Stomach smooth muscle (tissue), 2 donors: Measurements from ENCODE around the gene UBL4A.

Source experiments
- H3K27ac ChIP-seq: one replicate; pipeline ENCODE4 v1.7.0; 2013; ENCODE audit warnings: mild to moderate bottlenecking, low read length, inconsistent platforms
- H3K27me3 ChIP-seq, 2 donors: one replicate each; pipeline ENCODE4 v1.7.0; 2013; ENCODE audit warnings: low read length in 2 of 2; ENCODE audit not compliant: insufficient read depth in 2 of 2, control insufficient read depth in 1 of 2
- H3K36me3 ChIP-seq, 2 donors: one replicate each; pipeline ENCODE4 v1.7.0; 2013; ENCODE audit warnings: low read length in 2 of 2; ENCODE audit not compliant: control insufficient read depth in 2 of 2, insufficient read depth in 2 of 2
- H3K4me1 ChIP-seq: one replicate; pipeline ENCODE4 v1.7.0; 2013; ENCODE audit warnings: low read length; ENCODE audit not compliant: control insufficient read depth, insufficient read depth
- H3K4me3 ChIP-seq, 2 donors: one replicate each; pipeline ENCODE4 v1.7.0; 2013; ENCODE audit warnings: low read length in 2 of 2
- H3K9ac ChIP-seq, 2 donors: one replicate each; pipeline ENCODE4 v1.7.0; 2013; ENCODE audit warnings: low read length in 2 of 2, mild to moderate bottlenecking in 1 of 2
- H3K9me3 ChIP-seq, 2 donors: one replicate each; pipeline ENCODE4 v1.7.0; 2013; ENCODE audit warnings: low read length in 2 of 2; ENCODE audit not compliant: control insufficient read depth in 2 of 2
- donor health status: healthy.
- donor health status: Pancreatic carcinoma.

The UBL4A gene

DNA sequence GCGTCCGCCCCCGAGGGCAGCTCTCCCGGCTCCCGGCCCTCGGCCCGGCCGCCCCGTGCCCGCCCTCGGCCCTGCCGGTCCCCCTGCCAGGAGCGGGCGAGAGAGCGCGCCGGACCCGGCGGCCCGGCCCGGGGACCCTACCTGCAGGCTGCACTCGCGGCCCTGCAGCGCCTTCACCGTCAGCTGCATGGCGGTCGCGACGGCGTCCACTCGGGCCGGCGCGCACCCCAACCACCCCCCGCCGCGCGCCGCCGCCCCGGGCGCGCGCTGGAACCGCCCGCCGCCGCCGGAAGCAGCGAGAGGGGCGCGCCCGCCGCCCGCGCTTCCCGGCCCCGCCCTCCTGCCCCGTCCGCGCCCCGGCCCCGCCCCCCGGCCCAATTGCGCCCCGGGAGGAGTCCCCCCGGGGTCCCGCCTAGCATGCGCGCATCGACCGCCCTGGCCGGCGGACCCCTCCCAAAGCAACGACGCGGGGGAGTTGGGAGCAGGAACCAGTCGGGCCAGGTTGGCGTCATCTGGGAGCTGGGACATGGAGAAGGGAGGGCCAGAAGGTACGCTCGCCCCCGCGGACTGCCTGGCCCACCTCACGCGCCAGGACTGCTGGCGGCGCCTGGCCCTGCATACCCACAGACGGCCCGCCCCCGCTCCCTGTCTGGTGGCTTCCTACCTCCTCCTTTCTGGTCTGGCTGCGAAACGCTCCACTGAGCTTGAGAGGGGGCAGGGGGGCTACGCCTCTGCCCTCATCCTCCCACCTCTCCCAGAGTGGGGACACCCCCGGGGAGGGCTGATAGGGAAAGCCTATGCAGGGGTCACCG lies at the start of gene UBL4A:
TSS of gene UBL4A (minus strand) at position 220 of the 812 bp plus-strand sequence. CDS start at position 189, 31 bp downstream.
- Histone ChIP-seq H3K36me3 (peaks cover 2 to 3% of the 10 kb centered on the region in 2 donors), H3K9me3 (no peaks in the 10 kb centered on the region), H3K9ac (peak within 1 kb of the TSS; percentile 22 to 55), H3K27me3 (peaks cover 0 to 3% of the 10 kb centered on the region in 2 donors), H3K4me1 (peaks cover 38% of the 10 kb centered on the region), H3K4me3 (peak within 1 kb of the TSS; percentile 46 to 74), H3K27ac (peak within 1 kb of the TSS; percentile 60)

GRCh38 chrX:154535892-154536291 lies 49.5 kb upstream of the UBL4A start:
- H3K9ac ChIP-seq: no peak overlapping the region
- peaks cover 8% of the 10 kb centered on the region for H3K4me1 ChIP-seq
- H3K36me3 ChIP-seq: peaks cover 0 to 4% of the 10 kb centered on the region in 2 donors
- no peaks in the 10 kb centered on the region for H3K9me3 ChIP-seq
- no peak overlapping the region for H3K4me3 ChIP-seq
- H3K27ac ChIP-seq: no peak overlapping the region
- peaks cover 0 to 3% of the 10 kb centered on the region in 2 donors for H3K27me3 ChIP-seq

GRCh38 chrX:154534526-154535322 lies 48.3 kb upstream of the UBL4A start:
- peak overlapping the region in 1 of 2 donors; percentile 28 for H3K9ac ChIP-seq
- no peaks in the 10 kb centered on the region for H3K9me3 ChIP-seq
- no peak overlapping the region for H3K4me3 ChIP-seq
- peak overlapping the region; percentile 31 for H3K27ac ChIP-seq
- peaks cover 8% of the 10 kb centered on the region for H3K4me1 ChIP-seq
- H3K36me3 ChIP-seq: peaks cover 0 to 4% of the 10 kb centered on the region in 2 donors
- H3K27me3 ChIP-seq: peaks cover 0 to 3% of the 10 kb centered on the region in 2 donors

DNA sequence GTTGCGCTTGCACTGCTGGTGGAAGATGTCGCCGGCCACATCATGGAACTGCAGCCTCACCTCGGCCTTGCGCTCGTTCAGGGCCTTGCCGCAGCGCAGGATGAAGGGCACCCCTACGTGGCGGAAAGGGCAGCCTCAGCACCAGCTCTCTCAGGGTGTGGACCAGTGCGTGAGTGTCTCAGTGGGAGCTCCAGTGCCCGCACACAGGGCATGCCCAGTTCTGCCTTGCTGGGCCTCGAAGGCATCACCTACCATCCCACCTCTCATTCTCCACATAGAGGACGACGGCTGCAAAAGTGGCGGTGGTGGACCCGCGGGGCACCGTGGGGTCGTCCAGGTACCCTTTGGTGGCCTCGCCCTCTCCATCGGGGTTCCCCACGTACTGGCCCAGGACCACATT lies 46.3 kb upstream of the UBL4A start:
- Histone ChIP-seq H3K9me3 (no peaks in the 10 kb centered on the region), H3K27me3 (peaks cover 0 to 3% of the 10 kb centered on the region in 2 donors), H3K4me1 (peaks cover 8% of the 10 kb centered on the region), H3K4me3 (no peak overlapping the region), H3K9ac (no peak overlapping the region), H3K36me3 (peaks cover 0 to 4% of the 10 kb centered on the region in 2 donors), H3K27ac (no peak overlapping the region)

DNA sequence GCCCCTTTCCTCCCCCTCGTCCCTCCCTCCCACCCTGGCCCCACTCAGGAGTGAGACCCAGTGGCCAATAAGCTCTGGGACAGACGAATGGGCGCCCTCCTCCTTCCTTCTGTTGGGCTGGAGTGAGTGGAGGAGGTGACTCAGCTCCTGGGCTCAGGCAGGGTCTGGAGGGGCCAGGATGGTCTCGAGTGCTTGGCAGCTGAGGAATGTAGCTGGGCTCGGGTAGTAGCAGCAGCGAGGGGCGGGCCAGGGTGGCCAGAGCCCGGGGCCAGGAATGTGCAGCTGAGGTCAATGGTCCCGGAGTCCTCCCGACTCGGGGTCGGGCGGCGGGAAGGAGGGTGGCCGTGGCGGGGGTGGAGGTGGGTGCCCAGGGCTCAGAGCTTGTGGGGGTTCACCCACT lies 45.2 kb upstream of the UBL4A start:
- Histone ChIP-seq H3K4me1 (peaks cover 17% of the 10 kb centered on the region), H3K36me3 (peaks cover 0 to 4% of the 10 kb centered on the region in 2 donors), H3K9ac (no peak overlapping the region), H3K9me3 (no peaks in the 10 kb centered on the region), H3K4me3 (no peak overlapping the region), H3K27ac (no peak overlapping the region), H3K27me3 (peaks cover 0 to 6% of the 10 kb centered on the region in 2 donors)

GRCh38 chrX:154530286-154530685 lies 43.9 kb upstream of the UBL4A start:
- Histone ChIP-seq H3K36me3 (peaks cover 0 to 4% of the 10 kb centered on the region in 2 donors), H3K27me3 (peaks cover 0 to 5% of the 10 kb centered on the region in 2 donors), H3K9me3 (no peaks in the 10 kb centered on the region), H3K4me1 (peaks cover 17% of the 10 kb centered on the region), H3K9ac (no peak overlapping the region), H3K27ac (no peak overlapping the region), H3K4me3 (no peak overlapping the region)

GRCh38 chrX:154529206-154529612 lies 42.8 kb upstream of the UBL4A start:
- no peaks in the 10 kb centered on the region for H3K9me3 ChIP-seq
- H3K4me1 ChIP-seq: peaks cover 12% of the 10 kb centered on the region
- H3K9ac ChIP-seq: no peak overlapping the region
- peaks cover 0 to 4% of the 10 kb centered on the region in 2 donors for H3K36me3 ChIP-seq
- no peak overlapping the region for H3K4me3 ChIP-seq
- H3K27me3 ChIP-seq: peaks cover 0 to 3% of the 10 kb centered on the region in 2 donors
- no peak overlapping the region for H3K27ac ChIP-seq

- H3K36me3 ChIP-seq: no peaks in the 10 kb centered on the region
- H3K27ac ChIP-seq: peak overlapping the region; percentile 69
- peak overlapping the region; percentile 50 to 73 for H3K4me3 ChIP-seq
Observed at GRCh38 chrX:154526901-154527675, 40.7 kb upstream of the UBL4A start.

GRCh38 chrX:154525606-154526490 lies 39.4 kb upstream of the UBL4A start:
- Histone ChIP-seq H3K27ac (no peak overlapping the region), H3K9ac (no peak overlapping the region), H3K4me3 (no peak overlapping the region)

More at GRCh38 chrX:154526901-154527675, 40.7 kb upstream of the UBL4A start:
- Histone ChIP-seq H3K9me3 (no peaks in the 10 kb centered on the region), H3K9ac (peak overlapping the region; percentile 36 to 69), H3K27me3 (peaks cover 0 to 3% of the 10 kb centered on the region in 2 donors), H3K4me1 (peaks cover 9% of the 10 kb centered on the region)

More at GRCh38 chrX:154525606-154526490, 39.4 kb upstream of the UBL4A start:
- Histone ChIP-seq H3K4me1 (peaks cover 9% of the 10 kb centered on the region), H3K9me3 (no peaks in the 10 kb centered on the region), H3K27me3 (peaks cover 0 to 3% of the 10 kb centered on the region in 2 donors), H3K36me3 (no peaks in the 10 kb centered on the region)
